Endothelial cell of umbilical vein (primary cell): ENCODE data around the gene CHN1. TPM values are rescaled to one million over a fixed set of nuclear protein-coding genes. Genes with fewer than 3 reads are reported as not detected.

Source experiments
- BruUV-seq: library from RNA; stranded (reverse); fragments of 400-500 nt; replicated peaks from 2 replicates; lab custom pipeline; 2021; lab: Mats Ljungman, UMichigan
- CTCF ChIA-PET: fragments of 300-600, 350-600 bp; sonication (Branson Sonifier 250); formaldehyde crosslinking; loops from one replicate; lab custom pipeline; 2021; ENCODE audit warnings: antibody characterized with exemption, inconsistent platforms; lab: Charles Lee
- POLR2A ChIA-PET: fragments of 300-600, 350-600 bp; sonication (Branson Sonifier 250); formaldehyde crosslinking; loops from one replicate; lab custom pipeline; 2021; ENCODE audit warnings: antibody characterized with exemption, inconsistent platforms; lab: Charles Lee
- DNase-seq: peaks from one replicate; pipeline ENCODE4 v3.0.0-alpha.2; 2011; ENCODE audit warnings: low read depth, low spot score
- FAIRE-seq: peaks from 2 replicates; lab custom pipeline; 2011; peaks lifted over from hg19 to GRCh38; lab: Jason Lieb, UNC
- H2AFZ ChIP-seq: 2 replicates; pipeline ENCODE4 v1.6.0; 2012; ENCODE audit warnings: low read depth, low read length, control low read depth, inconsistent platforms
- H3K27ac ChIP-seq: 2 replicates; pipeline ENCODE4 v1.5.1; 2011; ENCODE audit warnings: low read depth, mild to moderate bottlenecking, control low read depth, low read length, moderate library complexity; ENCODE audit not compliant: insufficient read depth
- H3K27me3 ChIP-seq, 2 experiments: 2 replicates each; pipeline versions ENCODE4 v1.6.0 to v1.6.1; 2011; ENCODE audit warnings: low read length in 2 of 2, mixed read lengths in 1 of 2; ENCODE audit not compliant: control insufficient read depth in 2 of 2, insufficient read depth in 2 of 2
- H3K36me3 ChIP-seq, 2 experiments: 2 replicates in 1 of 2; 3 replicates in 1 of 2; pipeline ENCODE4 v1.5.1; 2011; ENCODE audit warnings: low read length in 2 of 2, mild to moderate bottlenecking in 1 of 2, moderate library complexity in 1 of 2; ENCODE audit not compliant: control insufficient read depth in 2 of 2, insufficient read depth in 2 of 2; ENCODE audit errors: extremely low read depth in 1 of 2
- H3K4me1 ChIP-seq: 3 replicates; pipeline ENCODE4 v1.5.1; 2011; ENCODE audit warnings: mild to moderate bottlenecking, low read length; ENCODE audit not compliant: control insufficient read depth, insufficient read depth; ENCODE audit errors: extremely low read depth
- H3K4me2 ChIP-seq: 2 replicates; pipeline ENCODE4 v1.6.1; 2011; ENCODE audit warnings: low read length, control low read depth, mixed read lengths; ENCODE audit not compliant: insufficient read depth
- H3K4me3 ChIP-seq, 3 experiments: fragments of 200-600 bp in 1 of 3; sonication (generic), shearing (Covaris generic) in 1 of 3; replicated peaks in 1 of 3; 2 replicates each; pipeline ENCODE4 v1.5.1; 2011 to 2016; ENCODE audit warnings: control low read depth in 3 of 3, low read length in 3 of 3, mild to moderate bottlenecking in 2 of 3, inconsistent platforms in 1 of 3, low read depth in 1 of 3, moderate library complexity in 1 of 3; ENCODE audit not compliant: insufficient read depth in 1 of 3
- H3K79me2 ChIP-seq: 2 replicates; pipeline ENCODE4 v1.6.0; 2012; ENCODE audit warnings: low read length, inconsistent platforms; ENCODE audit not compliant: control insufficient read depth, insufficient read depth
- H3K9ac ChIP-seq: replicated peaks from 2 replicates; pipeline ENCODE3; 2011; ENCODE audit warnings: low read length, control low read depth; ENCODE audit not compliant: insufficient read depth; ENCODE audit errors: extremely low read depth
- H3K9me1 ChIP-seq: replicated peaks from 3 replicates; pipeline ENCODE4 v1.6.0; 2011; ENCODE audit warnings: mild to moderate bottlenecking, low read length; ENCODE audit not compliant: control insufficient read depth, insufficient read depth; ENCODE audit errors: extremely low read depth
- H3K9me3 ChIP-seq: replicated peaks from 2 replicates; pipeline ENCODE4 v1.5.1; 2012; ENCODE audit warnings: low read length, inconsistent platforms; ENCODE audit not compliant: control insufficient read depth, insufficient read depth
- H4K20me1 ChIP-seq: replicated peaks from 2 replicates; pipeline ENCODE3; 2011; ENCODE audit warnings: mild to moderate bottlenecking, low read length; ENCODE audit not compliant: control insufficient read depth, insufficient read depth; ENCODE audit errors: extremely low read depth
- EZH2 ChIP-seq: IDR thresholded peaks from 2 replicates; pipeline ENCODE4 v1.6.1; 2012; ENCODE audit warnings: borderline replicate concordance, low read depth, mild to moderate bottlenecking, moderate library complexity, low read length, inconsistent platforms; ENCODE audit not compliant: severe bottlenecking
- FOS ChIP-seq: IDR thresholded peaks from 2 replicates; pipeline ENCODE4 v1.6.1; 2011; ENCODE audit warnings: mild to moderate bottlenecking, low read length, moderate library complexity, borderline replicate concordance; ENCODE audit not compliant: insufficient read depth
- GATA2 ChIP-seq: IDR thresholded peaks from 2 replicates; pipeline ENCODE4 v1.7.0; 2011; ENCODE audit warnings: low read depth, mild to moderate bottlenecking, moderate library complexity, mixed read lengths, low read length; ENCODE audit not compliant: insufficient read length, insufficient read depth
- JUN ChIP-seq: IDR thresholded peaks from 2 replicates; pipeline ENCODE4 v1.6.1; 2011; ENCODE audit warnings: borderline replicate concordance, low read depth; ENCODE audit not compliant: insufficient read length, insufficient read depth
- MYC ChIP-seq: IDR thresholded peaks from one replicate; pipeline ENCODE4 v1.6.1; 2011; ENCODE audit warnings: mild to moderate bottlenecking, low read depth, low read length
- POLR2A ChIP-seq: IDR thresholded peaks from 2 replicates; pipeline ENCODE4 v1.6.1; 2012; ENCODE audit warnings: low read depth, mild to moderate bottlenecking, control low read depth, low read length
- POLR2AphosphoS5 ChIP-seq: IDR thresholded peaks from 2 replicates; pipeline ENCODE4 v1.6.1; 2012; ENCODE audit warnings: low read depth, mild to moderate bottlenecking, control low read depth, low read length, moderate library complexity; ENCODE audit not compliant: insufficient read depth
- dilution Hi-C: fragments of 300-500 bp; cut with MboI; formaldehyde crosslinking; loops from one replicate; pipeline ENCODE4 v1.15.0; 2019; ENCODE audit warnings: low sequenced_read_pairs; ENCODE audit not compliant: extremely low pct_ligation_motif_present
- intact Hi-C: fragments of 100-400 bp; cut with micrococcal nuclease; formaldehyde crosslinking; loops from one replicate; pipeline ENCODE4 v1.10.0; 2022
- polyA plus RNA-seq, 4 experiments: library from polyadenylated mRNA; depleted of rRNA in 3 of 4; stranded (reverse) in 3 of 4; unstranded in 1 of 4; fragments of >200 nt; gene quantifications; 2 replicates each; pipeline versions ENCODE4 v1.2.1 to v1.2.3, GENCODE V29; 2011 to 2012; ENCODE audit warnings: missing spikeins in 1 of 4
- total RNA-seq: library from RNA; stranded (reverse); gene quantifications from 2 replicates; pipeline ENCODE4 v1.2.3, GENCODE V29; 2021
- TF ChIP-seq, protein P1 (sequence below), 2 donors: IDR thresholded peaks; 1 replicate in 1 of 2; 2 replicates in 1 of 2; pipeline ENCODE4 v1.5.1; 2011; ENCODE audit warnings: low read length in 2 of 2, mild to moderate bottlenecking in 2 of 2, moderate library complexity in 2 of 2, control low read depth in 1 of 2, inconsistent platforms in 1 of 2, low read depth in 1 of 2; ENCODE audit not compliant: insufficient read depth in 1 of 2; ENCODE audit errors: extremely low read depth in 1 of 2
- TF ChIP-seq, protein P2 (sequence below): IDR thresholded peaks from 2 replicates; pipeline ENCODE4 v1.6.1; 2011; ENCODE audit not compliant: insufficient read depth, insufficient read length

CHN1 gene
- total and polyA plus RNA-seq, 2 donors (not counting 3 experiments of a cell fraction or from before 2014, with no cell fraction given) = 23.3 to 24.9 TPM

DNA sequence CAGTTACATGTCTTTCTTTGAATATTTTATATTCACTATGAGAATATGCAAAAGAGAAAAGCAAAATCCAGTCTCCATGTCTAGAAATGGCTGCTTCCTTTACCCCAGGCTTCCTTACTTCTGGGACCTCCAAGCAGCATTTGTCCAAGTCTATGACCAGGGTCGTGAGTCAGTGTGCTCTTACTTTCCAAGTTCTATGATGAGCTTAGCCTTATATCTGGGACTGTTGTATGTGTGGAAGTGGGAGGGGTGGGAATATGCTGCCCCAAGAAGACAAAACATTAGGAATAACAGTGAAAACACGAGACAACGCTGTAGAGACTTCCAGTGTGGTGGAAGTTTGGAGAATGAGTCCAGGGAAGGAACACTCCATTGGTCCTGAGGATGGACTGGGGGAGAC, 219.7 kb downstream of the CHN1 start:
- H3K4me3 ChIP-seq = no peak overlapping the region
- no peak overlapping the region for H3K4me2 ChIP-seq
- TF ChIP-seq GATA2 (no peak), MYC (no peak), EZH2 (no peak), FOS (no peak), JUN (no peak), POLR2A (no peak), POLR2AphosphoS5 (no peak)
- TF ChIP-seq, protein P1, sequence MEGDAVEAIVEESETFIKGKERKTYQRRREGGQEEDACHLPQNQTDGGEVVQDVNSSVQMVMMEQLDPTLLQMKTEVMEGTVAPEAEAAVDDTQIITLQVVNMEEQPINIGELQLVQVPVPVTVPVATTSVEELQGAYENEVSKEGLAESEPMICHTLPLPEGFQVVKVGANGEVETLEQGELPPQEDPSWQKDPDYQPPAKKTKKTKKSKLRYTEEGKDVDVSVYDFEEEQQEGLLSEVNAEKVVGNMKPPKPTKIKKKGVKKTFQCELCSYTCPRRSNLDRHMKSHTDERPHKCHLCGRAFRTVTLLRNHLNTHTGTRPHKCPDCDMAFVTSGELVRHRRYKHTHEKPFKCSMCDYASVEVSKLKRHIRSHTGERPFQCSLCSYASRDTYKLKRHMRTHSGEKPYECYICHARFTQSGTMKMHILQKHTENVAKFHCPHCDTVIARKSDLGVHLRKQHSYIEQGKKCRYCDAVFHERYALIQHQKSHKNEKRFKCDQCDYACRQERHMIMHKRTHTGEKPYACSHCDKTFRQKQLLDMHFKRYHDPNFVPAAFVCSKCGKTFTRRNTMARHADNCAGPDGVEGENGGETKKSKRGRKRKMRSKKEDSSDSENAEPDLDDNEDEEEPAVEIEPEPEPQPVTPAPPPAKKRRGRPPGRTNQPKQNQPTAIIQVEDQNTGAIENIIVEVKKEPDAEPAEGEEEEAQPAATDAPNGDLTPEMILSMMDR (IDR thresholded peaks at IDR 0.05; ENCODE audit: extremely low read depth in 1 of 2, insufficient read depth in 1 of 2, low read depth in 1 of 2, low read length in 2 of 2) = no peak
- TF ChIP-seq, protein P2, sequence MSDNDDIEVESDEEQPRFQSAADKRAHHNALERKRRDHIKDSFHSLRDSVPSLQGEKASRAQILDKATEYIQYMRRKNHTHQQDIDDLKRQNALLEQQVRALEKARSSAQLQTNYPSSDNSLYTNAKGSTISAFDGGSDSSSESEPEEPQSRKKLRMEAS = no peak
- H4K20me1 ChIP-seq = no peaks in the 10 kb centered on the region
- H3K9me1 ChIP-seq = no peaks in the 10 kb centered on the region
- no peak for FAIRE-seq
- peak overlapping the region; percentile 9 for H2AFZ ChIP-seq
- H3K27me3 ChIP-seq = no peaks in the 10 kb centered on the region
- no peaks in the 10 kb centered on the region for H3K9me3 ChIP-seq
- DNase-seq = no peak
- POLR2A ChIA-PET = no interaction called here
- dilution Hi-C loops (no loop called here), intact Hi-C loops (no loop called here)
- CTCF ChIA-PET = interaction anchor here (1.0 to 3.2 kb wide), 3 partner anchors 10 to 37 kb away, joined by 5 to 8 read pairs (median 7); no protein-coding TSS in a partner anchor
- no peaks in the 10 kb centered on the region for H3K36me3 ChIP-seq
- H3K4me1 ChIP-seq = peaks cover 13% of the 10 kb centered on the region
- BruUV-seq = no TSS peak
- H3K9ac ChIP-seq = no peak overlapping the region
- peak overlapping the region; percentile 25 for H3K27ac ChIP-seq
- no peaks in the 10 kb centered on the region for H3K79me2 ChIP-seq
